Stimulated activated naive CD4-positive, alpha-beta T cell (primary cell): ENCODE measurements around the gene SYT15B.
"Not testable (repeated sequence)": the region's sequence is repeated elsewhere in the genome, so short reads cannot be mapped to it uniquely, and the experiment has no call there.

Experiments
- DNase-seq, 6 experiments: peaks; one replicate each; lab custom pipeline; 2025; lab: John Stamatoyannopoulos, UW

The SYT15B gene

GRCh38 chr10:47725740-47726139, 37.7 kb downstream of the SYT15B start:
- DNase-seq: not testable (repeated sequence)

- not testable (repeated sequence) for DNase-seq
Observed at GRCh38 chr10:47725047-47725446, 38.3 kb downstream of the SYT15B start.

GRCh38 chr10:47724119-47724518, 39.3 kb downstream of the SYT15B start:
- not testable (repeated sequence) for DNase-seq

- DNase-seq: not testable (repeated sequence)
Observed at GRCh38 chr10:47723362-47723761, 40.0 kb downstream of the SYT15B start.

- DNase-seq: not testable (repeated sequence)
Observed at GRCh38 chr10:47717011-47717769, 46.2 kb downstream of the SYT15B start.
